Measurements from ENCODE around the gene BUD23. TPM values are rescaled to one million over a fixed set of nuclear protein-coding genes. Genes with fewer than 3 reads are reported as not detected.
"Not testable (repeated sequence)": the region's sequence is repeated elsewhere in the genome, so short reads cannot be mapped to it uniquely, and the experiment has no call there.

The BUD23 gene
- total RNA-seq, 1 experiment from 2014 or later, result 73.5 TPM

- Mint-ChIP-seq H3K4me1 (ENCODE audit: low read depth, unreplicated experiment) (peaks cover 14% of the 10 kb centered on the region), H3K4me3 (ENCODE audit: low read depth, unreplicated experiment) (no peak overlapping the region), H3K27ac (ENCODE audit: unreplicated experiment) (no peak overlapping the region), H3K27me3 (ENCODE audit: unreplicated experiment) (no peaks in the 10 kb centered on the region), H3K36me3 (ENCODE audit: insufficient read depth, unreplicated experiment) (peaks cover 22% of the 10 kb centered on the region), H3K9me3 (ENCODE audit: low read depth, unreplicated experiment) (no peaks in the 10 kb centered on the region)
- BruUV-seq (replicated peaks), result no TSS peak
- intact Hi-C loops (cut with micrococcal nuclease; ENCODE audit: unreplicated experiment), result no loop called here
- TF ChIP-seq, protein P1, sequence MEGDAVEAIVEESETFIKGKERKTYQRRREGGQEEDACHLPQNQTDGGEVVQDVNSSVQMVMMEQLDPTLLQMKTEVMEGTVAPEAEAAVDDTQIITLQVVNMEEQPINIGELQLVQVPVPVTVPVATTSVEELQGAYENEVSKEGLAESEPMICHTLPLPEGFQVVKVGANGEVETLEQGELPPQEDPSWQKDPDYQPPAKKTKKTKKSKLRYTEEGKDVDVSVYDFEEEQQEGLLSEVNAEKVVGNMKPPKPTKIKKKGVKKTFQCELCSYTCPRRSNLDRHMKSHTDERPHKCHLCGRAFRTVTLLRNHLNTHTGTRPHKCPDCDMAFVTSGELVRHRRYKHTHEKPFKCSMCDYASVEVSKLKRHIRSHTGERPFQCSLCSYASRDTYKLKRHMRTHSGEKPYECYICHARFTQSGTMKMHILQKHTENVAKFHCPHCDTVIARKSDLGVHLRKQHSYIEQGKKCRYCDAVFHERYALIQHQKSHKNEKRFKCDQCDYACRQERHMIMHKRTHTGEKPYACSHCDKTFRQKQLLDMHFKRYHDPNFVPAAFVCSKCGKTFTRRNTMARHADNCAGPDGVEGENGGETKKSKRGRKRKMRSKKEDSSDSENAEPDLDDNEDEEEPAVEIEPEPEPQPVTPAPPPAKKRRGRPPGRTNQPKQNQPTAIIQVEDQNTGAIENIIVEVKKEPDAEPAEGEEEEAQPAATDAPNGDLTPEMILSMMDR (IDR thresholded peaks at IDR 0.05; ENCODE audit: unreplicated experiment), result no peak
- CTCF ChIA-PET, result interaction anchor here (0.6 to 1.6 kb wide), 3 partner anchors 15 to 56 kb away, joined by 3 to 6 read pairs (median 4); no protein-coding TSS in a partner anchor
- DNase-seq, result no peak
Measured at GRCh38 chr7:73669858-73670385, 13.5 kb upstream of the BUD23 start.

DNA sequence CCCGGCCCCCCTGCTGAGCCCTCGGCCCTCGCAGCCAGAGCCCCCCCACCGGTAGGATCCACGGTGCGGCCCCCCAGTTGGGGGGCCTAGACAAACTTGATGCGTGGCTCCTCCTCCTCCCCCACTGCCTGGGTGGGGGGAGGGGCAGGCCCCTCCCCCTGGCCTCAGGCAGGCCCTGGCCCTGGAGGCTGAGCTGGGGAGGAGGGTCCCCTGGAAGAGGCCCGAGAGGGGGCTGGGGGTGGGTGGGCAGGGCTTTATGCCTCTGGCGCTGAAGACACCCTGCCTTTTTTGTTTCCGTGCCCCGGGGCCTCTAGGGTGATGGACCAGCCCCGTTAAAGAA lies 12.1 kb upstream of the BUD23 start:
- TF ChIP-seq, protein P1 (IDR thresholded peaks at IDR 0.05; ENCODE audit: unreplicated experiment), result no peak
- BruUV-seq (replicated peaks), result no TSS peak

DNA sequence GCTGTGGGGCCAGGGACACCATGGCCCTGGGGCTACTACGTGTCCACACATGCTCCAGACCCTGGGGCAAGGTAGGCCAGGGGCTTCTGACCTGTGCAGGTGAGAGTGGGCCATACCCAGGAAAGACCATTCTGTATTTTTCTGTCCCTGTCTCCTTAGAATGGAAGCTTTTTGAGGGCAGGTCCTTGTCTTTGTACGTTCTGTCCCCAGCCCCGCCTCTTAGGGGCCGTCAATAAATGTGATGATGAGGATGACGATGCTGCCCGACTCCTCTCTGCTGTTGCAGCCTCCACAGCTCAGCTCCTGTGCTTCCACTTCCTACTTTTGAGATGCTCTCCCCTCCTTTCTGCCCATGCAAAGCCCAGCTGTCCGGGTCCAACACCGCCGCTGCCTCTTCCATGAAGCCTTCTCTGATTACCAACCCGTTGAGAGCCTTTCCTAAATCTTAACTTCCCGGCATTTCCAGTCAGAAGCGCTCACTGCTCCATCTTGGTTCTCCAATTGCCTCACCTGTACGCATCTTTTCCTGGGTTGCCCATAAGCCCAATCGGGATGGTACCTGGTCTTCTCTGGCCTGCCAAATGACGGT lies 11.4 kb upstream of the BUD23 start:
- peaks cover 18% of the 10 kb centered on the region for H3K36me3 Mint-ChIP-seq (ENCODE audit: insufficient read depth, unreplicated experiment)
- TF ChIP-seq, protein P1 (IDR thresholded peaks at IDR 0.05; ENCODE audit: unreplicated experiment), result no peak
- no peaks in the 10 kb centered on the region for H3K9me3 Mint-ChIP-seq (ENCODE audit: low read depth, unreplicated experiment)
- no peaks in the 10 kb centered on the region for H3K27me3 Mint-ChIP-seq (ENCODE audit: unreplicated experiment)
- DNase-seq, result no peak
- H3K27ac Mint-ChIP-seq (ENCODE audit: unreplicated experiment), result no peak overlapping the region
- H3K4me3 Mint-ChIP-seq (ENCODE audit: low read depth, unreplicated experiment), result no peak overlapping the region
- intact Hi-C loops (cut with micrococcal nuclease; ENCODE audit: unreplicated experiment), result no loop called here
- H3K4me1 Mint-ChIP-seq (ENCODE audit: low read depth, unreplicated experiment), result peaks cover 6% of the 10 kb centered on the region
- BruUV-seq (replicated peaks), result no TSS peak
- CTCF ChIA-PET, result no interaction called here

More for the DNA sequence above, 12.1 kb upstream of the BUD23 start:
- H3K27ac Mint-ChIP-seq (ENCODE audit: unreplicated experiment), result no peak overlapping the region
- H3K4me1 Mint-ChIP-seq (ENCODE audit: low read depth, unreplicated experiment), result peaks cover 6% of the 10 kb centered on the region
- H3K36me3 Mint-ChIP-seq (ENCODE audit: insufficient read depth, unreplicated experiment), result peaks cover 18% of the 10 kb centered on the region
- no peak for DNase-seq
- intact Hi-C loops (cut with micrococcal nuclease; ENCODE audit: unreplicated experiment), result no loop called here
- no peaks in the 10 kb centered on the region for H3K27me3 Mint-ChIP-seq (ENCODE audit: unreplicated experiment)
- no peak overlapping the region for H3K4me3 Mint-ChIP-seq (ENCODE audit: low read depth, unreplicated experiment)
- CTCF ChIA-PET, result no interaction called here
- H3K9me3 Mint-ChIP-seq (ENCODE audit: low read depth, unreplicated experiment), result no peaks in the 10 kb centered on the region

GRCh38 chr7:73674468-73675124 lies 8.8 kb upstream of the BUD23 start:
- no peaks in the 10 kb centered on the region for H3K27me3 Mint-ChIP-seq (ENCODE audit: unreplicated experiment)
- TF ChIP-seq, protein P1 (IDR thresholded peaks at IDR 0.05; ENCODE audit: unreplicated experiment), result no peak
- CTCF ChIA-PET, result no interaction called here
- no peak overlapping the region for H3K27ac Mint-ChIP-seq (ENCODE audit: unreplicated experiment)
- H3K4me1 Mint-ChIP-seq (ENCODE audit: low read depth, unreplicated experiment), result no peaks in the 10 kb centered on the region
- peaks cover 5% of the 10 kb centered on the region for H3K36me3 Mint-ChIP-seq (ENCODE audit: insufficient read depth, unreplicated experiment)
- no TSS peak for BruUV-seq (replicated peaks)
- DNase-seq, result no peak
- H3K9me3 Mint-ChIP-seq (ENCODE audit: low read depth, unreplicated experiment), result no peaks in the 10 kb centered on the region
- intact Hi-C loops (cut with micrococcal nuclease; ENCODE audit: unreplicated experiment), result no loop called here
- no peak overlapping the region for H3K4me3 Mint-ChIP-seq (ENCODE audit: low read depth, unreplicated experiment)

GRCh38 chr7:73676062-73676461 lies 7.3 kb upstream of the BUD23 start:
- intact Hi-C loops (cut with micrococcal nuclease; ENCODE audit: unreplicated experiment); CTCF ChIA-PET; BruUV-seq (replicated peaks); H3K9me3 Mint-ChIP-seq (ENCODE audit: low read depth, unreplicated experiment); H3K4me1 Mint-ChIP-seq (ENCODE audit: low read depth, unreplicated experiment); H3K27ac Mint-ChIP-seq (ENCODE audit: unreplicated experiment); H3K36me3 Mint-ChIP-seq (ENCODE audit: insufficient read depth, unreplicated experiment); H3K27me3 Mint-ChIP-seq (ENCODE audit: unreplicated experiment); DNase-seq; H3K4me3 Mint-ChIP-seq (ENCODE audit: low read depth, unreplicated experiment): not testable (repeated sequence)
